ENCODE data around the gene PDE4B.
"Not testable (repeated sequence)": the region's sequence is repeated elsewhere in the genome, so short reads cannot be mapped to it uniquely, and the experiment has no call there.

Gene PDE4B

GRCh38 chr1:65866439-65866838 is 73.7 kb downstream of the PDE4B start:
- Histone ChIP-seq H3K27me3 (ENCODE audit: control insufficient read depth in 5 of 5, insufficient read depth in 4 of 5, low read length in 5 of 5) (no peaks in the 10 kb centered on the region), H3K9ac (ENCODE audit: low read length in 5 of 5) (no peak overlapping the region), H3K27ac (ENCODE audit: low read depth, low read length) (no peak overlapping the region), H3K4me3 (ENCODE audit: low read depth in 1 of 5, low read length in 5 of 5) (no peak overlapping the region), H3K9me3 (ENCODE audit: control insufficient read depth in 5 of 5, low read length in 5 of 5) (no peaks in the 10 kb centered on the region), H3K4me1 (ENCODE audit: control insufficient read depth in 5 of 5, insufficient read depth in 5 of 5, low read length in 5 of 5) (no peaks in the 10 kb centered on the region), H3K36me3 (ENCODE audit: control insufficient read depth in 5 of 5, insufficient read depth in 5 of 5, low read length in 5 of 5) (no peaks in the 10 kb centered on the region)

- Histone ChIP-seq H3K4me3 (ENCODE audit: low read depth in 1 of 5, low read length in 5 of 5) (no peak overlapping the region), H3K27me3 (ENCODE audit: control insufficient read depth in 5 of 5, insufficient read depth in 4 of 5, low read length in 5 of 5) (no peaks in the 10 kb centered on the region)
These were observed 79.6 kb downstream of the PDE4B start for GRCh38 chr1:65872301-65872700.

GRCh38 chr1:65878342-65878741 is 85.6 kb downstream of the PDE4B start:
- not testable (repeated sequence) for H3K9me3 ChIP-seq (ENCODE audit: control insufficient read depth in 5 of 5, low read length in 5 of 5); H3K27me3 ChIP-seq (ENCODE audit: control insufficient read depth in 5 of 5, insufficient read depth in 4 of 5, low read length in 5 of 5)

More at GRCh38 chr1:65872301-65872700, 79.6 kb downstream of the PDE4B start:
- H3K36me3 ChIP-seq (ENCODE audit: control insufficient read depth in 5 of 5, insufficient read depth in 5 of 5, low read length in 5 of 5) = no peaks in the 10 kb centered on the region
- H3K4me1 ChIP-seq (ENCODE audit: control insufficient read depth in 5 of 5, insufficient read depth in 5 of 5, low read length in 5 of 5) = no peaks in the 10 kb centered on the region
- no peak overlapping the region for H3K27ac ChIP-seq (ENCODE audit: low read depth, low read length)
- H3K9ac ChIP-seq (ENCODE audit: low read length in 5 of 5) = no peak overlapping the region
- no peaks in the 10 kb centered on the region for H3K9me3 ChIP-seq (ENCODE audit: control insufficient read depth in 5 of 5, low read length in 5 of 5)

GRCh38 chr1:65880611-65881010 is 87.9 kb downstream of the PDE4B start:
- no peaks in the 10 kb centered on the region for H3K27me3 ChIP-seq (ENCODE audit: control insufficient read depth in 5 of 5, insufficient read depth in 4 of 5, low read length in 5 of 5)
- no peak overlapping the region for H3K27ac ChIP-seq (ENCODE audit: low read depth, low read length)
- H3K36me3 ChIP-seq (ENCODE audit: control insufficient read depth in 5 of 5, insufficient read depth in 5 of 5, low read length in 5 of 5) = no peaks in the 10 kb centered on the region
- no peak overlapping the region for H3K9ac ChIP-seq (ENCODE audit: low read length in 5 of 5)
- H3K4me3 ChIP-seq (ENCODE audit: low read depth in 1 of 5, low read length in 5 of 5) = no peak overlapping the region
- H3K9me3 ChIP-seq (ENCODE audit: control insufficient read depth in 5 of 5, low read length in 5 of 5) = no peaks in the 10 kb centered on the region
- H3K4me1 ChIP-seq (ENCODE audit: control insufficient read depth in 5 of 5, insufficient read depth in 5 of 5, low read length in 5 of 5) = no peaks in the 10 kb centered on the region

More at GRCh38 chr1:65878342-65878741, 85.6 kb downstream of the PDE4B start:
- not testable (repeated sequence) for H3K4me3 ChIP-seq (ENCODE audit: low read depth in 1 of 5, low read length in 5 of 5); H3K9ac ChIP-seq (ENCODE audit: low read length in 5 of 5); H3K27ac ChIP-seq (ENCODE audit: low read depth, low read length); H3K4me1 ChIP-seq (ENCODE audit: control insufficient read depth in 5 of 5, insufficient read depth in 5 of 5, low read length in 5 of 5); H3K36me3 ChIP-seq (ENCODE audit: control insufficient read depth in 5 of 5, insufficient read depth in 5 of 5, low read length in 5 of 5)

GRCh38 chr1:65881067-65881594 is 88.4 kb downstream of the PDE4B start:
- Histone ChIP-seq H3K27ac (ENCODE audit: low read depth, low read length) (no peak overlapping the region), H3K4me1 (ENCODE audit: control insufficient read depth in 5 of 5, insufficient read depth in 5 of 5, low read length in 5 of 5) (no peaks in the 10 kb centered on the region), H3K4me3 (ENCODE audit: low read depth in 1 of 5, low read length in 5 of 5) (no peak overlapping the region), H3K9me3 (ENCODE audit: control insufficient read depth in 5 of 5, low read length in 5 of 5) (no peaks in the 10 kb centered on the region), H3K36me3 (ENCODE audit: control insufficient read depth in 5 of 5, insufficient read depth in 5 of 5, low read length in 5 of 5) (no peaks in the 10 kb centered on the region), H3K27me3 (ENCODE audit: control insufficient read depth in 5 of 5, insufficient read depth in 4 of 5, low read length in 5 of 5) (no peaks in the 10 kb centered on the region), H3K9ac (ENCODE audit: low read length in 5 of 5) (no peak overlapping the region)

- Histone ChIP-seq H3K36me3 (ENCODE audit: control insufficient read depth in 5 of 5, insufficient read depth in 5 of 5, low read length in 5 of 5) (no peaks in the 10 kb centered on the region), H3K4me3 (ENCODE audit: low read depth in 1 of 5, low read length in 5 of 5) (no peak overlapping the region), H3K9me3 (ENCODE audit: control insufficient read depth in 5 of 5, low read length in 5 of 5) (no peaks in the 10 kb centered on the region), H3K27ac (ENCODE audit: low read depth, low read length) (no peak overlapping the region), H3K27me3 (ENCODE audit: control insufficient read depth in 5 of 5, insufficient read depth in 4 of 5, low read length in 5 of 5) (no peaks in the 10 kb centered on the region), H3K4me1 (ENCODE audit: control insufficient read depth in 5 of 5, insufficient read depth in 5 of 5, low read length in 5 of 5) (no peaks in the 10 kb centered on the region), H3K9ac (ENCODE audit: low read length in 5 of 5) (no peak overlapping the region)
These were observed 89.4 kb downstream of the PDE4B start for GRCh38 chr1:65882076-65882475.

- Histone ChIP-seq H3K27me3 (ENCODE audit: control insufficient read depth in 5 of 5, insufficient read depth in 4 of 5, low read length in 5 of 5) (no peaks in the 10 kb centered on the region), H3K9ac (ENCODE audit: low read length in 5 of 5) (no peak overlapping the region), H3K4me1 (ENCODE audit: control insufficient read depth in 5 of 5, insufficient read depth in 5 of 5, low read length in 5 of 5) (no peaks in the 10 kb centered on the region), H3K36me3 (ENCODE audit: control insufficient read depth in 5 of 5, insufficient read depth in 5 of 5, low read length in 5 of 5) (no peaks in the 10 kb centered on the region), H3K9me3 (ENCODE audit: control insufficient read depth in 5 of 5, low read length in 5 of 5) (peaks cover 0 to 5% (median 0%) of the 10 kb centered on the region in 5 donors), H3K4me3 (ENCODE audit: low read depth in 1 of 5, low read length in 5 of 5) (no peak overlapping the region), H3K27ac (ENCODE audit: low read depth, low read length) (no peak overlapping the region)
These were observed 96.7 kb downstream of the PDE4B start for GRCh38 chr1:65889441-65889840.

GRCh38 chr1:65890201-65890843 is 97.6 kb downstream of the PDE4B start:
- H3K9me3 ChIP-seq (ENCODE audit: control insufficient read depth in 5 of 5, low read length in 5 of 5) = peaks cover 0 to 5% (median 0%) of the 10 kb centered on the region in 5 donors
- no peak overlapping the region for H3K9ac ChIP-seq (ENCODE audit: low read length in 5 of 5)
- H3K27ac ChIP-seq (ENCODE audit: low read depth, low read length) = no peak overlapping the region
- no peaks in the 10 kb centered on the region for H3K36me3 ChIP-seq (ENCODE audit: control insufficient read depth in 5 of 5, insufficient read depth in 5 of 5, low read length in 5 of 5)
- H3K27me3 ChIP-seq (ENCODE audit: control insufficient read depth in 5 of 5, insufficient read depth in 4 of 5, low read length in 5 of 5) = no peaks in the 10 kb centered on the region
- H3K4me3 ChIP-seq (ENCODE audit: low read depth in 1 of 5, low read length in 5 of 5) = no peak overlapping the region
- H3K4me1 ChIP-seq (ENCODE audit: control insufficient read depth in 5 of 5, insufficient read depth in 5 of 5, low read length in 5 of 5) = no peaks in the 10 kb centered on the region

- Histone ChIP-seq H3K4me3 (ENCODE audit: low read depth in 1 of 5, low read length in 5 of 5) (no peak overlapping the region), H3K4me1 (ENCODE audit: control insufficient read depth in 5 of 5, insufficient read depth in 5 of 5, low read length in 5 of 5) (no peaks in the 10 kb centered on the region), H3K27me3 (ENCODE audit: control insufficient read depth in 5 of 5, insufficient read depth in 4 of 5, low read length in 5 of 5) (no peaks in the 10 kb centered on the region), H3K9ac (ENCODE audit: low read length in 5 of 5) (no peak overlapping the region), H3K9me3 (ENCODE audit: control insufficient read depth in 5 of 5, low read length in 5 of 5) (peaks cover 0 to 6% (median 0%) of the 10 kb centered on the region in 5 donors), H3K27ac (ENCODE audit: low read depth, low read length) (no peak overlapping the region), H3K36me3 (ENCODE audit: control insufficient read depth in 5 of 5, insufficient read depth in 5 of 5, low read length in 5 of 5) (no peaks in the 10 kb centered on the region)
These were observed 102.3 kb downstream of the PDE4B start for GRCh38 chr1:65894738-65895605.

GRCh38 chr1:65896721-65897120 is 104.0 kb downstream of the PDE4B start:
- no peak overlapping the region for H3K9ac ChIP-seq (ENCODE audit: low read length in 5 of 5)
- no peak overlapping the region for H3K4me3 ChIP-seq (ENCODE audit: low read depth in 1 of 5, low read length in 5 of 5)
- no peaks in the 10 kb centered on the region for H3K36me3 ChIP-seq (ENCODE audit: control insufficient read depth in 5 of 5, insufficient read depth in 5 of 5, low read length in 5 of 5)
- peaks cover 0 to 6% (median 0%) of the 10 kb centered on the region in 5 donors for H3K9me3 ChIP-seq (ENCODE audit: control insufficient read depth in 5 of 5, low read length in 5 of 5)
- H3K27ac ChIP-seq (ENCODE audit: low read depth, low read length) = no peak overlapping the region
- no peaks in the 10 kb centered on the region for H3K4me1 ChIP-seq (ENCODE audit: control insufficient read depth in 5 of 5, insufficient read depth in 5 of 5, low read length in 5 of 5)
- no peaks in the 10 kb centered on the region for H3K27me3 ChIP-seq (ENCODE audit: control insufficient read depth in 5 of 5, insufficient read depth in 4 of 5, low read length in 5 of 5)
